GM12892 (cell line): Measurements from ENCODE around the gene HNRNPF.
"Not testable (repeated sequence)": the region's sequence is repeated elsewhere in the genome, so short reads cannot be mapped to it uniquely, and the experiment has no call there.

Experiments used
- DNase-seq: peaks from one replicate; pipeline ENCODE4 v3.0.0; 2011; ENCODE audit not compliant: insufficient read length
- FAIRE-seq: peaks from 2 replicates; lab custom pipeline; 2011; peaks lifted over from hg19 to GRCh38; lab: Jason Lieb, UNC
- POLR2A ChIP-seq: IDR thresholded peaks from 2 replicates; pipeline ENCODE4 v1.6.1; 2011; ENCODE audit warnings: low read depth, low read length, control low read depth
- POLR2AphosphoS5 ChIP-seq: IDR thresholded peaks from 2 replicates; pipeline ENCODE4 v1.6.1; 2011; ENCODE audit warnings: low read depth, low read length, control low read depth
- TAF1 ChIP-seq: IDR thresholded peaks from 2 replicates; pipeline ENCODE4 v1.6.1; 2011; ENCODE audit warnings: low read depth, mild to moderate bottlenecking, control low read depth, low read length, borderline replicate concordance

The HNRNPF gene

GRCh38 chr10:43436291-43437140 is 27.5 kb upstream of the HNRNPF start, which contains the start of gene ZNF487:
TSS of gene ZNF487 (plus strand) at chr10:43437111. CDS start at chr10:43475814, 38,703 bp downstream.
- DNase-seq = peak; percentile 93
- no peak; the same call in none of the 2 replicates for TF ChIP-seq TAF1
- peak; percentile 75 for TF ChIP-seq POLR2A
- TF ChIP-seq POLR2AphosphoS5 = peak; percentile 45; the same call in 1 of the 2 replicates
- FAIRE-seq = peak; percentile 88

- TF ChIP-seq TAF1 = no peak
- no peak for TF ChIP-seq POLR2AphosphoS5
- no peak for TF ChIP-seq POLR2A
- DNase-seq = no peak
These were observed 22.1 kb upstream of the HNRNPF start for GRCh38 chr10:43430926-43431663.

GRCh38 chr10:43427166-43427825 is 18.3 kb upstream of the HNRNPF start:
- TF ChIP-seq POLR2A (no peak), POLR2AphosphoS5 (no peak), TAF1 (no peak)
- FAIRE-seq (no peak), DNase-seq (no peak)

More at GRCh38 chr10:43430926-43431663, 22.1 kb upstream of the HNRNPF start:
- no peak for FAIRE-seq

GRCh38 chr10:43426476-43426875 is 17.5 kb upstream of the HNRNPF start:
- FAIRE-seq, DNase-seq: not testable (repeated sequence)

GRCh38 chr10:43424416-43424815 is 15.4 kb upstream of the HNRNPF start:
- no peak for FAIRE-seq
- TF ChIP-seq POLR2AphosphoS5 (no peak), POLR2A (no peak), TAF1 (no peak)

GRCh38 chr10:43421944-43422343 is 13.0 kb upstream of the HNRNPF start:
- not testable (repeated sequence) for FAIRE-seq, DNase-seq

More at GRCh38 chr10:43424416-43424815, 15.4 kb upstream of the HNRNPF start:
- no peak for DNase-seq

- no peak for DNase-seq
- no peak for TF ChIP-seq POLR2AphosphoS5
- FAIRE-seq = no peak
These were observed 12.5 kb upstream of the HNRNPF start for GRCh38 chr10:43421519-43421918.

GRCh38 chr10:43421201-43421507 is 12.2 kb upstream of the HNRNPF start:
- TF ChIP-seq POLR2AphosphoS5 = no peak
- no peak for TF ChIP-seq TAF1
- TF ChIP-seq POLR2A = no peak
- FAIRE-seq = no peak
- DNase-seq = no peak

DNA sequence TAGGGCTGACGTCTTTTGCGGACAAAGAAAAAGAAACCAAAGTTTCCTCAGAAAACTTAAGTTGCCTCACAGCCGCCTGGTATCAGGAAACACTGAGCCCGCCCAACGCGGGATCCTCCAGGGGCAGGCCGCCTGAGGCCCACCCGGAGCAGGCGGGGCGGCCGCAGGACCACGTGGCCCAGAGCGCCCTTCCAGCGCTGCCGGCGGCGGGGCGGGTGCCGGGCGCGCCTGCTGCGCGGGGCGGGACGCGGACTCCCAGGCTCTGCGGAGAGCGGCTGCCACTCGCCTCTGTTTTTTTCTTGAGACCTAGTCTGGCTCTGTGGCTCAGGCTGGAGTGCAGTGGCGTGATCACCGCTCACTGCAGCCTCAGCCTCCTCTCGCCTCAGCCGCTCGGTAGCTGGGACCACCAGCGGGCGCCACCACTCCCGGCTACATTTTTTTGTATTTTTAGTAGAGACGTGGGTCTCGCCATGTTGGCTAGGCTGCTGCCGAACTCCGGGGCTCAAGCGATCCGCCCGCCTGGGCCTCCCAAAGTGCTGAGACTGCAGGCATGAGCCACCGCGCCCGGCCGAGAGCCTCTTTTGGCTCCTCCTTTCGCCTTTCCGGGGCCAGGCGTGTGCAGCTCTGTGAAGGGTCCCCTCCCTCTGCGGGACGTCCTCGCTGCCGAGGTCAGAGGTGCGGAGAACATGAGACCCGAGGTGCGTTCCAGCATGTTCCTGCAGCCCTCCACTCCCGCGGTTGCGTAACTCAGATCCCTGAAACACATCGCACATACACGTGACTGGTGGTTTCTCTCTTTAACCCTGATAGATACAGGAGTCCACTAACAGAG is 11.6 kb upstream of the HNRNPF start:
- peak; percentile 61 for DNase-seq
- TF ChIP-seq POLR2AphosphoS5 = peak; percentile 72
- TF ChIP-seq TAF1 = no peak
- peak; percentile 78 for TF ChIP-seq POLR2A
- peak; percentile 84 for FAIRE-seq

- TF ChIP-seq POLR2AphosphoS5 = no peak
- TF ChIP-seq TAF1 = no peak
- no peak for TF ChIP-seq POLR2A
- FAIRE-seq = no peak
- no peak for DNase-seq
These were observed 11.0 kb upstream of the HNRNPF start for GRCh38 chr10:43419997-43420368.

- no peak for TF ChIP-seq POLR2AphosphoS5
- TF ChIP-seq POLR2A = no peak
- no peak for TF ChIP-seq TAF1
- DNase-seq (peak; percentile 44), FAIRE-seq (peak; percentile 58)
These were observed 9.2 kb upstream of the HNRNPF start for GRCh38 chr10:43417950-43418768.
